Stimulated activated CD8-positive, alpha-beta memory T cell treated with anti-CD3 and anti-CD28 coated beads, Interleukin-15, amount 100 ng/mL, for 1 hour (primary cell): ENCODE measurements around the gene HELB.
"Not testable (repeated sequence)": the region's sequence is repeated elsewhere in the genome, so short reads cannot be mapped to it uniquely, and the experiment has no call there.

Experiments used
- DNase-seq: peaks from one replicate; pipeline ENCODE4 v3.0.0-alpha.2; 2020; ENCODE audit warnings: low read depth

The HELB gene

DNA sequence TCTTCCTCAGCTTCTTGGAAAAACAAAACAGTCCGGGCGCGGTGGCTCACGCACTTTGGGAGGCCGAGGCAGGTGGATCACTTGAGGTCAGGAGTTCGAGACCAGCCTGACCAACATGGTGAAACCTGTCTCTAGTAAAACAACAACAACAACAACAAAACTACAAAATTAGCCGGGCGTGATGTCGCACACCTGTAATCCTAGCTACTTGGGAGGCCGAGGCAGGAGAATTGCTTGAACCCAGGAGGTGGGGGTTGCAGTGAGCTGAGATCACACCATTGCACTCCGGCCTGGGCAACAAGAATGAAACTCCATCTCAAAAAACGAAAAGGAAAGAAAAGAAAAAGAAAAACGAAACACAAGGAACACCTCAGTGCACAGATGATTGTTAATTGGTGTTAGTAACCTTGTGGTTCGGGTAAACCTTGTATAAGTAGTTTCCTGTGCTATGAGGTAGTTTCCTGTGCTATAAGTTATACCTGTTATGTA lies 1.1 kb downstream of the HELB start:
- not testable (repeated sequence) for DNase-seq

GRCh38 chr12:66304296-66304900 lies 2.1 kb downstream of the HELB start:
- DNase-seq = no peak

DNA sequence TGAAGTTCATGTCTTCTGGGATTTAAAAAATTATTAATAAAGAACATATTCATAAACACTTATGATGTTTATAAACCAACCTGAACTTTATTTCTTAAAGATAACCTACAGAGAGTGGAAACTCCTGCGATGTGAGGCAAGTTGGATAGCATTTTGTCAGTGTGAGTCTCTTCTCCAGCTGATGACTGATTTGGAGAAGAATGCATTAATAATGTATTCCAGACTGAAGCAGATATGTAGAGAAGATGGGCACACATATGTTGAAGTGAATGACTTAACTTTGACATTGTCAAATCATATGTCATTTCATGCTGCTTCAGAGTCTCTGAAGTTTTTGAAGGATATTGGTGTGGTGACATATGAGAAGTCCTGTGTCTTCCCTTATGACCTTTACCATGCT lies 7.3 kb downstream of the HELB start:
- DNase-seq = no peak

GRCh38 chr12:66312189-66312588 lies 9.9 kb downstream of the HELB start:
- no peak for DNase-seq

DNA sequence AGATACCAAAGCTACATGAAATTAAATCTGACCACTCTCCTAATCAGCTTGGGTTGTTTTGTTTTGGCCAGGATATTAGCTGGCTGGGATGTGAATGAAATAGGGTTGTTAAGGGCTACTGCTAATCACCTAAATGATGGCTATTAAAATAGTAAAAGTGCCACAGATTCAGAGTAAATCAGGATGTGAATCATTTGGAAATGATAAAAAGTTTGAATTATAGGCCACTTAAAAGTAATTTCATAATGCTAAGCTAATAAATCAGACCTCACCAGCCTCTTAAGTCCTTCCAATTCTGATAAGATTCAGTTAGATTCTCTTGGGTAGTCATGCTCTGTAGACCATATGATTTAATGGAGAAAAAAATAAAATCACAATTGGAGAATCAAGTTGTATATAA lies 12.0 kb downstream of the HELB start:
- DNase-seq = no peak

GRCh38 chr12:66319266-66319954 lies 17.1 kb downstream of the HELB start:
- DNase-seq = no peak

DNA sequence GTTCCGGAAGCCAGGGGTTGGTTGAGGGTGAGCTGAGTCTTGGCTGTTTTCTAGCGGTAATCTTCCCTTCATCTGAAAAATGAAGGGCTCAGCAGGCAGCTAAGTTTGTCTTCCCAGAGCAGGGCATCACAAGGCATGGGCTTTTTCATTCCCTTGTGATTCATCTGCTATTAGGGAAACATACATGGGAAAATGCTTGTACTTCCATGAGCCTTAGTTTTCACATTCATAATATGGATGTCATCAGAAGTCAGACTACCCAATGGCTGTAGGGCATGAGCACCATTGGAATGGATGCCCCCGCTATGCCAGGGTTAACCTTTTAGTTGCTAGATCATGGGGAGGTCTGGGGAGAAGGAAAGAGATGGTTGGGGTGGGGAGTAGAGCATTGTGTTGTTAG lies 18.7 kb downstream of the HELB start:
- DNase-seq = no peak

GRCh38 chr12:66321435-66321834 lies 19.1 kb downstream of the HELB start:
- DNase-seq = no peak

DNA sequence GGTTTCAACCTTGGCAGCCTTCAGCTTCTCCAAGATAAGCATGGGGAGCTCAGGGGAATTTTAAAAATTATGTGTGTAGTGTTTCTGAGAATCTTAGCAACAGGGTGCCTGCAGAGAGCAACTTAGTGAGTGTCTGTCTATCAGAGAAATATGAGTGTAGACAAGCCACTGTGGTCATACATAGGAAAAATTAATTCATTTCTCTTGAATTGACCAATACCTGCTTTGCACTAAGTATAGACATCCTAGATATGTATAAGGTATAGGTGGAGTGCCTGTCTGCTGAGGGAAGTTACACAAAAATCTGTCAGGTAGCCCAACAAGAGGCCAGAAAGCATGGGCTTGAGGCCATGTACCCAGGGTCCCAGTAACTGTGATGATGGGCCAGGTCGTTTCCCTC lies 20.7 kb downstream of the HELB start:
- DNase-seq = no peak

GRCh38 chr12:66329941-66330340 lies 27.6 kb downstream of the HELB start:
- no peak for DNase-seq

GRCh38 chr12:66331016-66331415 lies 28.7 kb downstream of the HELB start:
- no peak for DNase-seq

- no peak for DNase-seq
Measured at GRCh38 chr12:66331814-66332213, 29.5 kb downstream of the HELB start.

DNA sequence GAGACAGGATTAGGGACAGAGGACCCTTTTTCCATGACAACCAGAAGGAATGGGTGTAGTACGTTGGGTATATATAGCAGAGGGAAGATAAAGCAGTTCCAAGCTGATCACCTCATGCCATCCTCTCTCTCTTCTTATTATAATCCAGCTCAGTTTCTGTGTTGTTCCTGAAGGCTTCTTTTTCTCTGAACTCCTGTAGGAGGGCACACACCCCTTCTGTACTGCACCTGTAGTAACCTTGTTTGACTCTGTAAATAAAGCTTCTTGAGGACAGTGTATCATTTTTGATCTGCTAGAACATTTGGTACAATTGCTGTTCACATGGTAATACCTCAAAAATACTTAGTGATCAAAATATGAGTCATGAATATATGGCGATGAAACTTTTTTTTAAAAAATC lies 33.5 kb downstream of the HELB start:
- DNase-seq = no peak

- DNase-seq = no peak
Measured at GRCh38 chr12:66337381-66338010, 35.2 kb downstream of the HELB start.

GRCh38 chr12:66340131-66340530 lies 37.8 kb downstream of the HELB start:
- no peak for DNase-seq

DNA sequence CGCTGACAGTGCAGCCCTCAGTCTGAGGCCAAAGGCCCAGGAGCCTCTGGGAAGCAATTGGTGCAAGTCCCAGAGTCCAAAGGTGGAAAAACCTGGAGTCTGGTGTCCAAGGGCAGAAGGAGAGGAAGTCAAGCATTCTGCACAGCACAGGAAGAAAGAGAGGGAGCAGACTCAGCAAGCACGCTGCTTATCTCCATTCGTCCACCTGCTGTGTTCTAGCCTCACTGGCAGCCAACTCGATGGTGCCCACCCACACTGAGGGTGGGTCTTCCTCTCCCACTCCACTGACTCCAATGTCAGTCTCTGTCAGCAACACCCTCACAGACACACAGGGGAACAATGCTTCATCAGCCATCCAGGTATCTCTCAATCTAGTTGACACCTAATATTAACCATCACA lies 38.8 kb downstream of the HELB start:
- DNase-seq = no peak

DNA sequence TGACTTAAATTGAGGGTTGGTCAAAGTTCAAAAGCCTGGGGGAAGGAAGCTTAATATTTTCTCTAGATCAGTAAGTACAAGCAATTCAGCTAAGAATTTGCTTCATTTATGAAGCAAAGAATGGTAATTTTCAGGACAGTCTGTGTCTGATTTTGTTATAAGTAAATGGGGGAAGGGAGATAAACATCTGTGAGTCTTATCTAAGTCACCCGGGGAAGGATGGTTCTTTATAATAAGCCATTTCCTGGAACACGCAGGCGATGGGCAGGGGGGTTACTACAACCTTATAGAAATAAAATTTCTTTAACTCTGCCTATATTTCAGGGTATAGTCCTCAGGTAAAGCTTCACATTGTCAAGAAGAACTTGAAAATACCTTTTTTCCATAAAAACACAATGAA lies 42.9 kb downstream of the HELB start:
- DNase-seq = no peak

- no peak for DNase-seq
Measured at GRCh38 chr12:66345956-66346355, 43.7 kb downstream of the HELB start.

DNA sequence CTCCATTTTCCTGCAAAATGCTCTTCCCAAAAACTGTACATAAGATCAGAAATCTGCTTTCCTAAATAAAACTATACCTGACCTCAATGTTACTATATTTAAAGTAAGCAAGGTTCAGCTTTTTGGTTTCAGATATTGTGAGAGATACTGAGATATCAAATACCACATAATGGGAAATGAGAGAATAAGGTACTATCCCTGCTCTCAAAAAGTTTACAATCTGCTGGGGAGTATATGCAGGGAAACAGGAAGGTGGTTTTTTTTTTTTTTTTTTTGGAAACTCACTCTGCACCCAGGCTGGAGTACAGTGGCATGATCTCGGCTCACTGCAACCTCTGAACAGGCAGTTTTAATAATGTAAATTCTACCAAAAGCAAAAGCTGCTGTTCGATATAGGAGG lies 49.0 kb downstream of the HELB start:
- no peak for DNase-seq

DNA sequence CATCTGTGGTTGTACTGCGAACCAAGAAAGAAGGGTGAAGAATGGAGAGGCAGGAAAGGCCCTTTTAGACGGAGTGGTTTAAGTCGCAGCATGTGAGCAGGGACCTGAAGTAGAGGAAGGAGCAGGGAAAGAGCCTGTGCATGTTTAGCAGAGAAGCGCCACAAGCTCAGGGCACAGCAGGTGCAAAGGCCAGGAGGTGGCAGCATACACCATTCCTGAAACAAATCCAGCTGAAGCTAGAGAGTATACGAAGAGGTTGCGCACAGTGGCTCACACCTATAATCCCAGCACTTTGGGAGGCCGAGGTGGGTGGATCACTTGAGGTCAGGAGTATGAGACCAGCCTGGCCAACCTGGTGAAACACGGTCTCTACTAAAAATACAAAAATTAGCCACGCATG lies 49.9 kb downstream of the HELB start:
- no peak for DNase-seq

GRCh38 chr12:66352899-66353298 lies 50.6 kb downstream of the HELB start:
- DNase-seq = no peak

DNA sequence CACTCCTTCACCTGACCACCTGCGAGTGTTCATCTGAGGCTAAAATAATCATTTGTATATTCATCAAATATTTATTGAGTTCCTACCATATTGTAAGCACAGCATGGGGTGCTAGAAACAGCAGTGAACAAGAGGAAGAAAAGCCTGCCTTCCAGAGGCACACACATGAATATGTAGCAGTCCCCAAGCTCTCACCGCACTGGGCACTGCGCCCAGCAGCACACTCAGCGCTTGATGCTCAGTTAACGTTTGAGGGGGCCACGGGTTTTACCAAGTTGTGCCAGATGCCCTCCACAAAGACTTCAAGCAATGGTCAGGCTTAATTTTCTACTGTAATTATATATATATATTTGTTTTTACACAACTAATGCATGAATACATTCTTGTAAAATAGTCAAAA lies 52.0 kb downstream of the HELB start:
- no peak for DNase-seq

DNA sequence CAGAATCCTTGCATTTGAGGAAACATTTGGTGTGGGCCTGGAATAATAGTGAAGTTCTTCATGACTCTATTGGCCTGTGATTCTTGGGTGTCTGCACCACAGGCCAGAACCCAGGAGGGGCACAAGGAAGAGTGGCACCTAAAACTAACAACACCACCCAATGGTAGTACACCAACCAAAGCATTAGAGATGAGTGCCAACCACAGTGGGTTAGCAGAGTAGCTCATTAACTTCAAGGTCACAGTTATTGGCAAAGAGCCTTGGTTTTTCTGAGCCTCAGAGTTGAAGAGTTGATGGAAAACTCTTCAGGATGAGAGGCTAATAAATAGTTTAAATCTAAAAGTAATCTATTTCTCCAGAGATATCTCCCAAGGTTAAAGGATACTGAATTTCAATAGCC lies 57.0 kb downstream of the HELB start:
- no peak for DNase-seq

DNA sequence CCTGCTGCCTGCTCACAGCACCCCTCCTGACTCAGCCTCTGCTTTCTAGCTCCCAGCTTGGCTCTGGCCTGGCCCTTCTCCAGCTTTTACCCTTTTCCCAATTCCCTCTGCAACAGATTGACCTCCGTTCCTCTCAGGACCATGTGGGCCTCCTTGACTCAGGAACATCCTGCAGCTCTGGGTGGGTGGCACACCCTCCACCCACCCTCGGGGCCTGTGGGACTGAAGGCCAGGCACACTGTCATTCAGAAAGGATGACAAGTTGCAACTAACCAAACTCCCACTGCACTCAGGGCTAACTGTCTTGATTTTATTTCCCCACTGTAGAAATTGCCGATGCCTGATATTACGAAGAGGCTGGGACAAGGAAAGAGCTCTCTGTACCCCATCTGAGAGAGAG lies 59.4 kb downstream of the HELB start:
- no peak for DNase-seq
